Astrocyte of the spinal cord (primary cell): ENCODE data around the gene CD274.
"Not testable (repeated sequence)": the region's sequence is repeated elsewhere in the genome, so short reads cannot be mapped to it uniquely, and the experiment has no call there.

Source experiments
- DNase-seq: peaks from one replicate; pipeline ENCODE4 v3.0.0; 2011; ENCODE audit warnings: low read depth, low spot score
- H3K4me3 ChIP-seq: 2 replicates; pipeline ENCODE4 v1.5.1; 2011; ENCODE audit warnings: low read depth, mild to moderate bottlenecking, low read length, moderate library complexity
- CTCF ChIP-seq: IDR thresholded peaks from 2 replicates; pipeline ENCODE4 v1.5.1; 2012; ENCODE audit warnings: low read depth, mild to moderate bottlenecking, low read length, inconsistent platforms
- in situ Hi-C: cut with HindIII; loops from 2 replicates; pipeline ENCODE4 v1.10.0; 2017; ENCODE audit warnings: low sequenced_read_pairs

The CD274 gene

GRCh38 chr9:5486988-5487387 is 36.6 kb downstream of the CD274 start:
- H3K4me3 ChIP-seq, result no peak overlapping the region
- no peak for DNase-seq
- in situ Hi-C loops, result no loop called here
- TF ChIP-seq CTCF, result no peak

GRCh38 chr9:5488221-5489008 is 38.1 kb downstream of the CD274 start:
- H3K4me3 ChIP-seq, result no peak overlapping the region
- TF ChIP-seq CTCF, result no peak
- in situ Hi-C loops, result no loop called here
- no peak for DNase-seq

GRCh38 chr9:5489630-5490490 is 39.5 kb downstream of the CD274 start:
- in situ Hi-C loops, result no loop called here
- no peak overlapping the region for H3K4me3 ChIP-seq
- no peak for TF ChIP-seq CTCF
- DNase-seq, result no peak

- no peak overlapping the region for H3K4me3 ChIP-seq
- no peak for DNase-seq
- no peak for TF ChIP-seq CTCF
- in situ Hi-C loops, result no loop called here
Measured at GRCh38 chr9:5492965-5493678, 42.8 kb downstream of the CD274 start.

GRCh38 chr9:5493679-5494511 is 43.6 kb downstream of the CD274 start:
- in situ Hi-C loops, result no loop called here

GRCh38 chr9:5494765-5495164 is 44.4 kb downstream of the CD274 start:
- DNase-seq, H3K4me3 ChIP-seq, in situ Hi-C loops: not testable (repeated sequence)

More at GRCh38 chr9:5493679-5494511, 43.6 kb downstream of the CD274 start:
- H3K4me3 ChIP-seq, result no peak overlapping the region
- TF ChIP-seq CTCF, result no peak
- peak; percentile 86 for DNase-seq
